Activated naive CD4-positive, alpha-beta T cell treated with anti-CD3 and anti-CD28 coated beads, Interleukin-2, amount 50 U/mL, for 24 hours (primary cell): ENCODE measurements around the gene CDKL4.
"Not testable (repeated sequence)": the region's sequence is repeated elsewhere in the genome, so short reads cannot be mapped to it uniquely, and the experiment has no call there.

Source experiments
- H3K27ac Mint-ChIP-seq: one replicate; pipeline ENCODE4 v1.8.0; 2021; ENCODE audit warnings: mild to moderate bottlenecking, mixed read lengths
- H3K27me3 Mint-ChIP-seq: one replicate; pipeline ENCODE4 v1.8.0; 2021; ENCODE audit warnings: mixed read lengths
- H3K36me3 Mint-ChIP-seq: one replicate; pipeline ENCODE4 v1.8.0; 2021; ENCODE audit warnings: mixed read lengths
- H3K4me1 Mint-ChIP-seq: one replicate; pipeline ENCODE4 v1.8.0; 2021; ENCODE audit warnings: mixed read lengths
- H3K4me3 Mint-ChIP-seq: one replicate; pipeline ENCODE4 v1.8.0; 2021; ENCODE audit warnings: mild to moderate bottlenecking, mixed read lengths
- H3K9me3 Mint-ChIP-seq: one replicate; pipeline ENCODE4 v1.8.0; 2021; ENCODE audit warnings: mixed read lengths

The CDKL4 gene

DNA sequence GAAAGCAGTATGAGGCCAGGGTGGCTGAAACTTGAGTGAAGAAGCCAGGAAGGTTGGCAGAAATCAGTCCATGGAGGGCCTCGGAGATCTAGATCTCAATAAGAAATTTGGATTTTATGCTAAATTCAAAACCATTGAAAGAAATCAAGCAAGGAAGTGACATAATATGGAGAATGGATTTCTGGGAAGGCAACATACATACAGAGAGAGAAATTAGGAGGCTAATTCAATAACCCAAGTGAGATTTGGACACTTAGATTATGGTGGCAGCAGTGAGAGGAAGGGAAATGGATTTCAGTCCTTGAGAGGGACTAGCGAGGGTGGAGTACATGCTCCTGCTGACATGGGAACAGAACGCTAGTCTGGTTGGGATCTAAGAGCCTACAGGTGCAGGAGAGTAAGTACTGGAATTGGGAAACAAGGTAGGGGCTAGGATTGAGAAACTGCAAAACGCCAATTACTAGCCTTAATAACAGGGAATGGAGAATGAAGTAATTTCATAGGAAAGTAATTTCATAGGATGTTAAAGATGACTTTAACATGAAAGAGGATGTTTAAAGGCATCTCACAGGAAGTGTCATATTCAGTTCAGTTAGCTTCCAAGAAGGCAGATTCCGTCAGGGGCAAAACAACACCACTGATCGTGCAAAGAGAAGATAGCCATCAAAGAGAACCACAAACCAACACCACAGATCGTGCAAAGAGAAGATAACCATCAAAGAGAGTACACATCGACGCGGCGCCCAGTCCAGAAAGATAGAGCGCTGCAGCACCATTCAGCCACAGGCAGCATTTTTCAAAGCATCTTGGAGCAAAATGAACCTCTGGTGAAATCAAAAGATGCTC, 27.2 kb downstream of the CDKL4 start:
- no peaks in the 10 kb centered on the region for H3K27me3 Mint-ChIP-seq
- peak overlapping the region; percentile 67 for H3K4me3 Mint-ChIP-seq
- H3K36me3 Mint-ChIP-seq: no peaks in the 10 kb centered on the region
- no peaks in the 10 kb centered on the region for H3K9me3 Mint-ChIP-seq
- H3K4me1 Mint-ChIP-seq: peaks cover 46% of the 10 kb centered on the region
- H3K27ac Mint-ChIP-seq: peak overlapping the region; percentile 90

DNA sequence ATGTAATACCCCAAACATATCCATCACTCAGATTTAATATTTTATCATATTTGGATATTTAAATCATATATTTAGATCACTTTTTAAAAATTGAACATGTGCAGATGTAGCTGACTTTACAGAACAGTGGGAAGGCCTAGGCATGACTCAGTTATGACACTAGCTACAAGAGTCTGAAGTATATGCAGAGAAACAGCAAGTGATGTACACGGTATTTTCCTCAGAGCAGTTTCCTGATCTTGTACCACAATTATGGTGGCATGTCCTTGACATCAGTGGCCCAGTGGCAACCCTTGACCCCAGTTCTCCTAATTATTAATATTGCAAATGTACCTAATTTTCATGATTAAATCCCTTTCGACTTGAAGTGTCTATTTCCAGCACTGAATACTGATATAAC, 28.2 kb downstream of the CDKL4 start:
- Mint-ChIP-seq H3K27ac (no peak overlapping the region), H3K9me3 (no peaks in the 10 kb centered on the region), H3K36me3 (no peaks in the 10 kb centered on the region), H3K27me3 (no peaks in the 10 kb centered on the region), H3K4me3 (no peak overlapping the region), H3K4me1 (peaks cover 46% of the 10 kb centered on the region)

DNA sequence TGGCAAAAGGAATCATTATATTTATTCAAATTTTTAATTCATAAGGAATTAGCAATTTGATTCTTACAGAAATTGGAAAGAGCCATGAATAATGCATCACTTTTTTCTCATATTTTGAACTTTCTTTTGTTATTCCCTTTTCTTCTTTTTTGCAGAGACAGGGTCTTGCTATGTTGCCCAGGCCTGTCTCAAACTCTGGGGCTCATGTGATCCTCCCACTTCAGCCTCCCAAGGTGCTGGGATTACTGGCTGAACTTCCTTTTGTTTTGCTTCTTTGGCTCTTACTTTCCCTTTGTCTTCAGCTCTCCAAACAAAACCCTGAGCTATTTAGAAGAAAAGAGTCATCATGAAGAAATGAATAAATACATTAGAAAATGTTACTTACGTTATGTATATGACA, 30.8 kb downstream of the CDKL4 start:
- H3K27ac Mint-ChIP-seq: peak overlapping the region; percentile 23
- peaks cover 34% of the 10 kb centered on the region for H3K4me1 Mint-ChIP-seq
- H3K36me3 Mint-ChIP-seq: no peaks in the 10 kb centered on the region
- H3K4me3 Mint-ChIP-seq: no peak overlapping the region
- H3K27me3 Mint-ChIP-seq: no peaks in the 10 kb centered on the region
- H3K9me3 Mint-ChIP-seq: no peaks in the 10 kb centered on the region

DNA sequence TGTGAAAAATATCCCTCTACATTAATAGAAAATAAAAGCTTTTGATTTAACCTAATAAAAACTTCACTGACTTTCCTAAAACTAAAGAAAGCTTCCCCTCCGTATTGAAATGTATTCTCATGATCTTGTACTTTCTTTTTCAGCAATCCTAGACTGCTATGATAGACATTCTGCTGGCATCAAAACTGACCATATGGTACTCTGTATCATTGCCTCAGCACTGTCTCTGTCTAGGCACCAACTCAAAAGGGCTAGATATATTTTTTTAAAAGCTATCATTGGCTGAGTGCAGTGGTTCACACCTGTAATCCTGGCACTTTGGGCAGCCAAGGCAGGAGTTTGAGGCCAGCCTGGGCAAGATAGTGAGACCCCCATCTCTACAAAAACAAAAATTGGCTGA, 32.9 kb downstream of the CDKL4 start:
- no peak overlapping the region for H3K27ac Mint-ChIP-seq
- H3K4me1 Mint-ChIP-seq: peaks cover 12% of the 10 kb centered on the region
- no peaks in the 10 kb centered on the region for H3K9me3 Mint-ChIP-seq
- no peak overlapping the region for H3K4me3 Mint-ChIP-seq
- no peaks in the 10 kb centered on the region for H3K36me3 Mint-ChIP-seq
- no peaks in the 10 kb centered on the region for H3K27me3 Mint-ChIP-seq

DNA sequence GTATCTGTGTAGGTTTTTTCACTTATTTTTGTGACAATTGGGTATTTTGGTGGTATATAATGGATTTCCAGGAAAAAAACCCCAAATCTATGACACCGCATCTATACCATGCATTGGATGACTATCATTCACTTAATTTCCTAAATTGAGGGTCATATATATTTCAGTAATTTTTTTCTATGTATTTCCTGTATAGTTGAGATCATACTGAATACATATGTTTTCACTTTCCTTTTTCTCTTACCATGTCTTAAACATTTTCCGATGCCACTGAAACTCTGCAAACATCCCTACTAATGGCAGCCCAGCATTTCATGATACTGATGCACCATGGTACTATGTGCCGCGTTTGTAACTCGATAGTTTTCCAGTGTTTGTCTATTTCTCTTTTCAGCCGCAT, 40.4 kb downstream of the CDKL4 start:
- H3K27ac Mint-ChIP-seq: no peak overlapping the region
- H3K27me3 Mint-ChIP-seq: no peaks in the 10 kb centered on the region
- peaks cover 14% of the 10 kb centered on the region for H3K4me1 Mint-ChIP-seq
- no peak overlapping the region for H3K4me3 Mint-ChIP-seq
- peaks cover 16% of the 10 kb centered on the region for H3K9me3 Mint-ChIP-seq
- peaks cover 2% of the 10 kb centered on the region for H3K36me3 Mint-ChIP-seq

DNA sequence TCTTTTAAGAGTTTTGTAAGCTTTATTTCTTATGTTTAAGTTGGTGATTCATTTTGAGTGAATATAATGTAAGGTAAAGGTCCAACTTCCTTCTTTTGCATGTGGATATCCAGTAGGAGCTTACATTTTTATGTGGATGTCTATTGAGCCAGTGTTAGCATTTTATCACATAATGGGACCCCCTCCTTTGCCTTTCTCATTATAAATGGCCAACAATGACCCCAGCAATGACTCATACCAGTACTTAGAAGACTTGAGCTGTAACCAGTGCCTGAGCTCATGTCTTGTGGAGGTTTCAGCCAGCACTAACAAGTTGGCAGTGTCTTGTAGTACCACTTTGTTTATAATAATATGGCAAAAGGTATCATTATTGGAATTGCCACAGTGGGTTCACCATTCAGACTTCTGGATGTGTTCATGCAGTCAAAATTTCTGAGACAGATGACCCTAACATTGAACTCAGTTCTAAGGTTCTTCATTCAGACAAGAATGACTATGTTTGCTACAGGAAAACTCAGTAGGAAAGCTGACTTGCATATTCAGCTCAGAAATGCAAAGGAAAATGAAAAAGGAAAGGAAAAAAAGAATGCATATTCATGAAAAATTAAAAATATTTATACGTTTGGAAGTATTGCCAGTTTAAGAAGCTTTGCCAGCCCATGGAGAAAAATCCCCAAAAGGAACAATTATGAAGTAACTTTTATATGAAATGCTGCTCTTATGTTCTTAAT, 41.0 kb downstream of the CDKL4 start:
- Mint-ChIP-seq H3K36me3 (peaks cover 2% of the 10 kb centered on the region), H3K9me3 (peaks cover 18% of the 10 kb centered on the region), H3K4me1 (peaks cover 14% of the 10 kb centered on the region), H3K4me3 (no peak overlapping the region), H3K27ac (no peak overlapping the region), H3K27me3 (no peaks in the 10 kb centered on the region)

DNA sequence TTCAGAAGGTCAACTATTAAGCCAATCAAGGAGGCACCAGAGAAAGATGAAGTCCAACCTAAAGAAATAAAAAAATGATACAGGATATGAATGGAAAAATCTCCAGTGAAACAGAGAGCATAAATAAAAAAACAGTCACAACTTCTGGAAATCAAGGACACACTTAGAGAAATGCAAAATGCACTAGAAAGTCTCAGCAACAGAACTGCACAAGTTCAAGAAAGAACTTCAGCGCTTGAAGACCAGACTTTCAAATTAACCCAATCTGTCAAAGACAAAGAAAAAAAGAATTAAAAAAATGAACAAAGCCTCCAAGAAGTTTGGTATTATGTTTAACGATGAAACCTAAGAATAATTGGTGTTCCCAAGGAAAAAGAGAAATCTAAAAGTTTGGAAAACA, 46.8 kb downstream of the CDKL4 start:
- H3K4me1 Mint-ChIP-seq: not testable (repeated sequence)
- H3K27ac Mint-ChIP-seq: peak overlapping the region; percentile 71

DNA sequence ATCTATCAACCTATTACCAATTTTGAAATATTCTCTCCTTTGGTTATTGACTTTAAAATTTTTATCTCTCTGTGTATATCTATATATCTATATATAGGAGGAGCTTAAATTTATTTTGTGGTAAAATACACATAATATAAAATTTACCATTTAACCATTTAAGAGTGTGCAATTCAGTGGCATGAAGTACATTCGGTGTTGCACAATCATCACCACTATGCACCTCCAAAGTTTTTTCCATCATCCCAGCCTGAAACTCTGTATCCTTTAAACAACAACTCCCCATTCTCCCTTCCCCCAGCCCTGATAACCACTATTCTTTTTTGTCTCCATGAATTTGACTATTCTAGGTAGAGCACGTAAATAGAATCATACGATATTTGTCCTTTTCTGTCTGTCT, 49.1 kb downstream of the CDKL4 start:
- Mint-ChIP-seq H3K36me3 (peaks cover 6% of the 10 kb centered on the region), H3K4me3 (no peak overlapping the region), H3K9me3 (peaks cover 11% of the 10 kb centered on the region), H3K27ac (no peak overlapping the region), H3K4me1 (no peaks in the 10 kb centered on the region), H3K27me3 (no peaks in the 10 kb centered on the region)

More for the DNA sequence above, 46.8 kb downstream of the CDKL4 start:
- not testable (repeated sequence) for H3K4me3 Mint-ChIP-seq, H3K36me3 Mint-ChIP-seq, H3K27me3 Mint-ChIP-seq
- peaks cover 21% of the 10 kb centered on the region for H3K9me3 Mint-ChIP-seq

DNA sequence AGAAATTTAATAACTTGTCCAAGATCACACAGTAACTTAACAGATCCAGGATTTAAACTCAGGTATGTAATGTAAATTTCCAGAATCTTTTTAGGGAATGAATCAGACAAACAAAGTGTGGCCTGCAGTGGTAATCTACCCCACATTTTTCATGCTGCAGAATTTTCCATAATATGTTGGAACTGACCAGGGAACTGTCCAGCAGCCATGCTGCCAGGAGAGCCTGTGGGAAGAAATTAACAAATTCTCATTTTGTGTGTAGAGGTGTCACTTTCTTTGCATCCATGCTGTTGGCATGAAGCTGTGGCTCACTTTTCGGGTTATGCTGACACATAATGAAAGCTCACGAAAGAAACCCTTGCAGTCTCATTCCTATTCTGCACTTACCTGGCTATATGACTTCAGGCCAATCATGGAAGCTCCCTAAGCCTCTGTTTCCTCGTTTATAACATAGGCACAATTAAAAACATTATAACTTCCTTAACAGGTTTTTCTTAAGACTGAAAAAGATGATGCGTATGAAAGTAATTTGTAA, 54.7 kb downstream of the CDKL4 start:
- no peak overlapping the region for H3K4me3 Mint-ChIP-seq
- H3K36me3 Mint-ChIP-seq: no peaks in the 10 kb centered on the region
- no peak overlapping the region for H3K27ac Mint-ChIP-seq
- no peaks in the 10 kb centered on the region for H3K27me3 Mint-ChIP-seq
- H3K4me1 Mint-ChIP-seq: no peaks in the 10 kb centered on the region
- no peaks in the 10 kb centered on the region for H3K9me3 Mint-ChIP-seq

DNA sequence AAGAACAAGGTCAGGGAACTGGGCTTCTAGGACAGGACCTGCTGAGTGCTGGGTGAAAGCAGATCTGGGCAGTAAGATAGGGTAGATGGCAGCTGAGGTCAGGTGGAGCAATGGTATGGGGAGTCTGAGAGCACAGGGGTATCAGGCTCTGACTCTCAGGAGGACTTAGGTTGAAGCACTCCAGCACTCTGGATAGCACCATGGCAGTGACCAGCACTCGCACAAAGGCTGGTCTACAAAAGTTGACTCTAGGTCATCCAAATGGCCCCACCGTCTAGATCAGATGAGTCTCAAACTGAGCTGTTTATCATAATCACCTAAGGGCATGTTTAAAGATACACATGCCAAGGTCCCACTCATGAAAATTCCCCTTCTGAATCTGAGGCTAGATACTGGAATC, 60.1 kb downstream of the CDKL4 start:
- Mint-ChIP-seq H3K27ac (no peak overlapping the region), H3K4me3 (no peak overlapping the region), H3K36me3 (no peaks in the 10 kb centered on the region), H3K9me3 (no peaks in the 10 kb centered on the region), H3K27me3 (no peaks in the 10 kb centered on the region), H3K4me1 (no peaks in the 10 kb centered on the region)

DNA sequence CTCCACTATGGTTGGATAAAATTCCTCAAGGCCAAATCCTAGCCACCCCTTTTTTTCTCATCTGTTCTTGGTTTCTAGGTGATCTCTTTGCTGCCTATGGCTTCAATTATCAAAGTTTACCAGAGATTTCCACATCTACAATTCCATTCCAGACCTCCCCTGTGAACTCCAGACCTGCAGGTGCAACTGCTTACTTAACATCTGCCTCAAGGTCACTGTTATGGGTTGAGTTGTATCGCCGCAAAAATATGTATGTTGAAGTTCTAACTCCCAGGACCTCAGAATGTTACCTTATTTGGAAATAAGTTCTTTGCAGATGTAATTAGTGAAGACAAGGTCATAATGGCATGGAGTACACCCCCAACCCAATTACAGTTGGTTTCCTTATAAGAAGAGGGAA, 62.5 kb downstream of the CDKL4 start:
- no peaks in the 10 kb centered on the region for H3K27me3 Mint-ChIP-seq
- H3K27ac Mint-ChIP-seq: no peak overlapping the region
- no peaks in the 10 kb centered on the region for H3K36me3 Mint-ChIP-seq
- H3K4me3 Mint-ChIP-seq: no peak overlapping the region
- no peaks in the 10 kb centered on the region for H3K4me1 Mint-ChIP-seq
- no peaks in the 10 kb centered on the region for H3K9me3 Mint-ChIP-seq

DNA sequence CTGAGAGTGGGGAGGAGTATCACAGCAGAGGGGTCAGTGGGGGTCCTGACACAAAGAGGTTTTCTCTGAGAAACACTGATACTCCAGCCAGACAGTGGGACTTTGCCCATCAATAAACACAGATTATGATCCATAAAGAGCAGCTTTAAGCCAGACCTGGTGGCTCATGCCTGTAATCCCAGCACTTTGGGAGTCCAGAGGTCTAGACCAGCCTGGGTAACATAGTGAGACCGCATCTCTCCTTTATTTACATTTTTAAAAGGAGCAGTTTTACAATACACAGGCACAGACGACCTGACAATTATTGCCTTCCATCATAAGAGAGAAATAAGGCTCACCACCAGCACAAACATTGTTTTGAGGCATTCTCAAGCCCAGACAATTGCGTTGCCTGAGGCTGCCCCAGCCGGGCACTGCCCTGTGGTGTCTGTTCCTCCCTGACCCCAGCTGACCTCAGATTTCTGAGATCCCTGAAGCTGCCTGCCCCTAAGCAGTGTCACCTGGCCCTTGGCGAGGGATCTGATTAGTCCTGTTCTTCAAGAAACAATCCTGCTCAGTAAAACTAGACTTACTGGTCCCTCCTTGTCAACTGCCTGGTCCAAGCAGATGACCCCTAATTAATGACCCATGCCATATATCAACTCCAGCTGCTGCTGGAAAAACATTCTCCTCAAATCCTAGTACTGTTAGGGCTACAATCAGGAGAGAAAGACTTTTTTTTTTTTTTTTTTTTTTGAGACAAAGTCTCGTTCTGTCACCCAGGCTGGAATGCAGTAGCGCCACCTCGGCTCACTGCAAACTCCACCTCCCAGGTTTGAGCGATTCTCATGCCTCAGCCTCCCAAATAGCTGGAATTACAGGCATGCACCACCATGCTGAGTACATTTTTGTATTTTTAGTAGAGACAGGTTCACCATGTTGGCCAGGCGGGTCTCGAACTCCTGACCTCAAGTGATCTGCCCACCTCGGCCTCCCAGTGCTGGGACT, 63.5 kb downstream of the CDKL4 start:
- Mint-ChIP-seq H3K4me1 (no peaks in the 10 kb centered on the region), H3K4me3 (no peak overlapping the region), H3K27me3 (no peaks in the 10 kb centered on the region), H3K9me3 (no peaks in the 10 kb centered on the region), H3K36me3 (no peaks in the 10 kb centered on the region), H3K27ac (no peak overlapping the region)

DNA sequence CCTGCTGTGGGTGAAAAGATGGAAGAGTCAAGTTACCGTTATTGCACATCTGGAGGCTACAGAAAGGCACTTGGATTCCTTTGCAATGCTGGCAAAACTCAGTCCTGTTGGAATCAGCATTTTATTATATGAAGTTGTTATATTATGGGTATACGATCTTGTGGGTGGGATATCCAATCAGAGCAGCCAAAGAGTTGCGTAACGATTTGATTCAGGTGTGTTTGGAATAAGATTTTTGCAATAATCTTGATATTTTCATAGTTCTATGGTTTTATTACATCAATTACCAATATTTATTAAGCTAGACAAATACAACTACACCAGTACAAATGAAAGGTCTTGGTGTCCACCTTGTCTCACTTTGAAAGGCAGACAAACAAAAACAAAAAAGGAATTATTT, 65.0 kb downstream of the CDKL4 start:
- Mint-ChIP-seq H3K9me3 (no peaks in the 10 kb centered on the region), H3K4me3 (no peak overlapping the region), H3K27ac (no peak overlapping the region), H3K36me3 (no peaks in the 10 kb centered on the region), H3K4me1 (no peaks in the 10 kb centered on the region), H3K27me3 (no peaks in the 10 kb centered on the region)

DNA sequence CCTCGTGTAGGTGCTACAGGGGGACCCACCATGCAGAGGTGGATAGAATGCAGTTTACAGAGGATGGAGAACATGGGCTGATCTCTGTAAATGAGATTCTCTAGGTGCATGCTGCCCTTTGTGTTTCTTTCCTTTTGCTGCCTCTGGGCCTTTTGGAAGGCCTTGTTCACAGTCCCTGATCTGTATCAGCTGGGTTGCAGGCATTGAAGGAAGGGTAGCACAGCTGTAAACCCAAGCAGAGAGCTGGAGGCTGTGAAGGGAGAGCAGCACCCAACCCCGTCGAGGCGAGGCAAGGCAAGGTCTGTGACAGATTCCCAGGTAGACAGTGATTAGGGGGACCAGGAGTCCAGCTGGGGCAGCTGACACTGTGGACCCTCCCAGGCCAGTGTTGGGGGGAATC, 66.8 kb downstream of the CDKL4 start:
- no peaks in the 10 kb centered on the region for H3K27me3 Mint-ChIP-seq
- no peak overlapping the region for H3K27ac Mint-ChIP-seq
- H3K36me3 Mint-ChIP-seq: no peaks in the 10 kb centered on the region
- no peaks in the 10 kb centered on the region for H3K4me1 Mint-ChIP-seq
- H3K9me3 Mint-ChIP-seq: no peaks in the 10 kb centered on the region
- H3K4me3 Mint-ChIP-seq: no peak overlapping the region

DNA sequence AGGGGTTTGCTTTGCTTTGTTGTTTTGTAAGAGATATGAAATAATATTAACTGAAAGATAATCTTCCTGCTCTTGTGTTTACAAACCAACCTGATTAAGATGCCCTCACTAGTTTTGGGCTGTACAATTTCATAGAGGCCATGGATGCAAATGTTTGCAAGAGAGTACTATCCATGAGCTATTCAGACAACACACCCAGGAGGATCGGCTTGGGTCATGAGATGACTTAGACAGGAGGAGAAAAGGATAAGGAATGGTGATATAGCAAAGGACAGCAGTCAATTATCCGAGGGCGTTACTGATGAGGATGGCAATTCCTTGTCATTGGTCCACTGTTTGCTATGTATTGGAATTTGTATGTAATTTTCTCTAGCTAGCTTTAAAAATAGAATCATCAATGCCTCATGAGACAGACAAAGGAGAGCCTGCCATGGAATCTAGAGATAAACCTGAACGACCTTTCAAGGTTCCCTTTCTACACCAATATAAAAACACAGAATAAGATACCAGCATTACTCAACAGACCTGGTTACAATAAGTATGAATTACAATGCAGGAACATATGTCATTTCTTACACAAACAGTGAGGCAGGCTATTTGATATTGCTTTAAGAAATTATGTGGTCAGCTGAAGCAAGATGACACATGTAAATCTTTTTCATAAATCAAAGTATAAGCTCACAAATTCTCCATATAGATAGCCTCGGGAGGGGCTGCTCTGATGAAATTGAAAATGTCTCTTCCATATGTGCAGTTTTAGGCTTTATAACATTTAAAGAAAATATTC, 68.6 kb downstream of the CDKL4 start:
- no peaks in the 10 kb centered on the region for H3K27me3 Mint-ChIP-seq
- H3K4me1 Mint-ChIP-seq: no peaks in the 10 kb centered on the region
- no peak overlapping the region for H3K4me3 Mint-ChIP-seq
- no peaks in the 10 kb centered on the region for H3K9me3 Mint-ChIP-seq
- no peak overlapping the region for H3K27ac Mint-ChIP-seq
- H3K36me3 Mint-ChIP-seq: no peaks in the 10 kb centered on the region
